K562 (cell line): ENCODE results near the gene FAHD2A.
"Not testable (repeated sequence)": the region's sequence is repeated elsewhere in the genome, so short reads cannot be mapped to it uniquely, and the experiment has no call there.

ENCODE experiments used
- HLTF ChIP-seq: fragments of 450-650 bp; IDR thresholded peaks from 2 replicates; pipeline ENCODE4 v1.6.1; 2016
- JUN ChIP-seq, 2 experiments: sonication (generic) in 1 of 2; formaldehyde crosslinking in 1 of 2; IDR thresholded peaks; 2 replicates each; pipeline versions ENCODE4 v1.6.1 to v1.8.0; 2012 to 2022; ENCODE audit warnings: borderline replicate concordance in 2 of 2, mild to moderate bottlenecking in 2 of 2, improper control_type of control experiment in 1 of 2, low read depth in 1 of 2, low read length in 1 of 2, missing genetic modification reagents in 1 of 2
- JUND ChIP-seq, 2 experiments: IDR thresholded peaks; 2 replicates in 1 of 2; 3 replicates in 1 of 2; pipeline ENCODE4 v1.6.1; 2011; ENCODE audit warnings: borderline replicate concordance in 2 of 2, low read depth in 2 of 2, low read length in 2 of 2, improper control_type of control experiment in 1 of 2, missing biosample characterization in 1 of 2, missing genetic modification characterization in 1 of 2, missing genetic modification reagents in 1 of 2
- NKRF ChIP-seq: fragments of 450-650 bp; IDR thresholded peaks from 2 replicates; pipeline ENCODE4 v1.6.1; 2016; ENCODE audit warnings: borderline replicate concordance
- TF ChIP-seq, protein P1 (sequence below): sonication (generic); formaldehyde crosslinking; IDR thresholded peaks from 2 replicates; pipeline ENCODE4 v1.9.0; 2022; ENCODE audit warnings: mild to moderate bottlenecking, missing genetic modification reagents

GRCh38 chr2:95433973-95434372 lies 31.5 kb downstream of the FAHD2A start:
- TF ChIP-seq NKRF; JUN (IDR thresholded peaks at IDR 0.05; ENCODE audit: borderline replicate concordance, low read depth, low read length); JUN (CRISPR knock-in tag; IDR thresholded peaks at IDR 0.05; ENCODE audit: borderline replicate concordance); HLTF; JUND (IDR thresholded peaks at IDR 0.05; ENCODE audit: borderline replicate concordance, low read depth, low read length); JUND (tag; IDR thresholded peaks at IDR 0.05; ENCODE audit: borderline replicate concordance, low read depth, low read length): not testable (repeated sequence)
- TF ChIP-seq, protein P1, sequence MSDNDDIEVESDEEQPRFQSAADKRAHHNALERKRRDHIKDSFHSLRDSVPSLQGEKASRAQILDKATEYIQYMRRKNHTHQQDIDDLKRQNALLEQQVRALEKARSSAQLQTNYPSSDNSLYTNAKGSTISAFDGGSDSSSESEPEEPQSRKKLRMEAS = not testable (repeated sequence)
